Measurements from ENCODE around the gene FOXRED2.
"Not testable (repeated sequence)": the region's sequence is repeated elsewhere in the genome, so short reads cannot be mapped to it uniquely, and the experiment has no call there.

Gene FOXRED2

DNA sequence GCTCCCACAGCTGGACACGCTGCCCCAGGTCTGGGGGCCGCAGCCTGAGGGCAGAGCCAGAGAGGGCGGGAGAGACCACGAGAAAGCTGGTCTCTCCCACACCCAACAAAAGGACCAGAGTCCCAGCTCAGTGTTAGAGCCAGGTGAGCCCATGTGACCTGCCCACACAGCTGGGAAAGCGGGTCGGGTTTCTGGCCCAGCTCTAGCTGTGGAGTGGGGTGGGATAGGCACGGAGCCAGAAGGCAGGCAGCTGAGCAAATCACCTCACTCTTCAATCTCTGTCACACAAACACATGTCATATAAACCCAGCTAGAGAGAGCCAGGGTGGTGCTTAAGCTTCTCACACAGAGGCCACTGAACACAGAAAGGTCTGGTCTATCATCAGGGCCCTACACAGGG lies 29.9 kb upstream of the FOXRED2 start:
- TF ChIP-seq, protein P1, sequence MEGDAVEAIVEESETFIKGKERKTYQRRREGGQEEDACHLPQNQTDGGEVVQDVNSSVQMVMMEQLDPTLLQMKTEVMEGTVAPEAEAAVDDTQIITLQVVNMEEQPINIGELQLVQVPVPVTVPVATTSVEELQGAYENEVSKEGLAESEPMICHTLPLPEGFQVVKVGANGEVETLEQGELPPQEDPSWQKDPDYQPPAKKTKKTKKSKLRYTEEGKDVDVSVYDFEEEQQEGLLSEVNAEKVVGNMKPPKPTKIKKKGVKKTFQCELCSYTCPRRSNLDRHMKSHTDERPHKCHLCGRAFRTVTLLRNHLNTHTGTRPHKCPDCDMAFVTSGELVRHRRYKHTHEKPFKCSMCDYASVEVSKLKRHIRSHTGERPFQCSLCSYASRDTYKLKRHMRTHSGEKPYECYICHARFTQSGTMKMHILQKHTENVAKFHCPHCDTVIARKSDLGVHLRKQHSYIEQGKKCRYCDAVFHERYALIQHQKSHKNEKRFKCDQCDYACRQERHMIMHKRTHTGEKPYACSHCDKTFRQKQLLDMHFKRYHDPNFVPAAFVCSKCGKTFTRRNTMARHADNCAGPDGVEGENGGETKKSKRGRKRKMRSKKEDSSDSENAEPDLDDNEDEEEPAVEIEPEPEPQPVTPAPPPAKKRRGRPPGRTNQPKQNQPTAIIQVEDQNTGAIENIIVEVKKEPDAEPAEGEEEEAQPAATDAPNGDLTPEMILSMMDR (IDR thresholded peaks at IDR 0.05): no peak
- Histone ChIP-seq H3K27ac (no peak overlapping the region), H3K4me3 (no peak overlapping the region)
- DNase-seq (ENCODE audit: low spot score): no peak

DNA sequence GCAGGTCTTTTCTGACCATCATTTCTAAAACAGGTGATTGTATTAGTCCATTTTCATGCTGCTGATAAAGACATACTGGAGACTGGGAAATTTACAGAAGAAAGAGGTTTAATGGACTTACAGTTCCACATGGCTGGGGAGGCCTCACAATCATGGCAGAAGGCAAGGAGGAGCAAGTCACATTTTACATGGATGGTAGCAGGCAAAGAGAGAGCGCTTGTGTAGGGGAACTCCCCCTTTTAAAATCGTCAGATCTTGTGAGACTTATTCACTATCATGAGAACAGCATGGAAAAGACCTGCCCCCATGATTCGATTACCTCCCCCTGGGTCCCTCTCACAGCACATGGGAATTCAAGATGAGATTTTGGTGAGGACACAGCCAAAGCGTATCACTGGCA lies 26.5 kb upstream of the FOXRED2 start:
- not testable (repeated sequence) for H3K4me3 ChIP-seq; DNase-seq (ENCODE audit: low spot score); H3K27ac ChIP-seq

DNA sequence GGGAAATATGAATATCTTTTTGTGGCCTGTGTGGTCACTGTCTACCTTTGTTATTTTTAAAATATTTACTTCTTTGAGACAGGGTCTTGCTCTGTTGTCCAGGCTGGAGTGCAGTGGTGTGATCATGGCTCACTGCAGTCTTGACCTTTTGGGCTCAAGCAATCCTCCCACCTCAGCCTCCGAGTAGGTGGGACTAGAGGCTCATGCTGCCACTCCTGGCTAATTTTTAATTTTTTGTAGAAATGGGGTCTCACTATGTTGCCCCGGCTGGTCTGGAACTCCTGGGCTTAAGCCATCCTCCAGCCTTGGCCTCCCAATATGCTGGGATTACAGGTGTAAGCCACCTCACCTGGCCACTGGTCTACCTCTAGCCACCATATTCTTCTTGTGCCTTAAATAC lies 25.6 kb upstream of the FOXRED2 start:
- Histone ChIP-seq H3K4me3 (no peak overlapping the region), H3K27ac (no peak overlapping the region)
- TF ChIP-seq, protein P1 (IDR thresholded peaks at IDR 0.05): no peak
- no peak for DNase-seq (ENCODE audit: low spot score)

DNA sequence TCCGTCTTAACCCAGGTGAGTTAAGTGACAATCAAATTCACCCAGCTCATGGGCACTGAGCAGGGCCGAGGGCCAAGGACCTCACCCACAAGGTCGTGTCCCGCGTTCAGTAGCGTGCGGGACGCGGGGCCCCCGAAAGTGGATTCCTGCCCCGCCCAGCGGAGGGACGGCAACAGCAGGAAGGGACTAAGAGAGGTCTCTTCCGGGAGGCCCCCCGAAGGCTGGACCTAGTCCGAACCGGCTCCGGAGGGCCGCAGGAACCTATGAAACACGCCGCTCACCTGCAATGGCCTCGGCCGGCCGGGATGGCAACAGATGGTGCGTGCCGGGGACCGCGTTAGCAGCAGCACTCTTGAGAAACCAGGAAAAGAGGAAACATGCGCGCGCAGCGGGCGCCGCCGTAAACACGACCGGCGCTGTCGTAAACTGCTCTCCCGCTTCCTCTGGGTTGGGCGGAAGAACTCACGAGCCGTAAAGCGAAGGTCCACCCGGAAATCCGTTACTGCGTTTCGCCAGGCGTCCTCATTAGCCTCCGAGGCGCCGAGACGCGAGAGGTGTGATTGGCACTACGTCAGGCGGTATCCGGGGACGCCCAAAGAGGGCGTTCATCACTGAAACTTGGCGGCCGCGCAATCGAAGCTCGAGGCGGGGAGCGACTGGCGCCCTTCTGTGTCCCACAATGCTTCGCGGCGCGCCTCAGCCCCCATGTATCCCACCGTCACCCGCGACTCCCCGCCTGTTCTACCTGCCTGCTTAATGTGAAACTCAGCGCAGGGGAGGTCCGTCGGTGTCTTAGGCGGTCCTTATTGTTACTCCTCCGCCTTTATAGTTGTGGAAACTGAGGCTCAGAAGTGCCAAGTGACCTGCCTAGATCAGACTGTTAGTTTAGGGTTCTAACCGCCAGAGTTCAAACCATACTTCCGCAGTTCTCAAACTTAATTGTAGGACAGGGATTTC lies 22.2 kb upstream of the FOXRED2 start, which contains the start of gene EIF3D:
Gene EIF3D (minus strand): TSS at position 372 of the 957 bp plus-strand sequence. CDS start 3,045 bp downstream, outside the sequence.
- Histone ChIP-seq H3K4me3 (peak within 1 kb of the TSS; percentile 79), H3K27ac (peak within 1 kb of the TSS; percentile 89 to 93)
- DNase-seq (ENCODE audit: low spot score): peak; percentile 98
- TF ChIP-seq, protein P1 (IDR thresholded peaks at IDR 0.05): no peak

DNA sequence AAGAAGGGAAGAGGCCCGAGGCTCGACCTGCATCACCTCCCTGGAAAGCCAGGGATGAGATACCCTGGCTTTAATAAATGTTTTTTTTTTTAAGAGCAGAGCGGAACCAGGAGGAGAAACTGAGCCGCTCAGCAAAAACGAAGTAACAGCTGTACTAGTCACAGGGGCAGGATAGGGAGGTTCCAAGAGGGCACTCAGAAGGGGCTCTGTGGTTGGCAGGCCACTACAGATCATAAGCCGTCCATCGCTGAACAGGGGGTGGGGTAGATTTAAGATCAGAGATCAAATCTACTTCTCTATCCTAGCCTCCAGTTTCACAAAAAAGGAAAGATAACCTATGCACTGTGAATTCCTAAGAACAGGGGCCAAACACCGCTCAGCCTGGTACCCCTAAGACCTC lies 21.5 kb upstream of the FOXRED2 start:
- Histone ChIP-seq H3K27ac (peak overlapping the region; percentile 89 to 93), H3K4me3 (peak overlapping the region; percentile 79)
- TF ChIP-seq, protein P1 (IDR thresholded peaks at IDR 0.05): no peak
- DNase-seq (ENCODE audit: low spot score): no peak

DNA sequence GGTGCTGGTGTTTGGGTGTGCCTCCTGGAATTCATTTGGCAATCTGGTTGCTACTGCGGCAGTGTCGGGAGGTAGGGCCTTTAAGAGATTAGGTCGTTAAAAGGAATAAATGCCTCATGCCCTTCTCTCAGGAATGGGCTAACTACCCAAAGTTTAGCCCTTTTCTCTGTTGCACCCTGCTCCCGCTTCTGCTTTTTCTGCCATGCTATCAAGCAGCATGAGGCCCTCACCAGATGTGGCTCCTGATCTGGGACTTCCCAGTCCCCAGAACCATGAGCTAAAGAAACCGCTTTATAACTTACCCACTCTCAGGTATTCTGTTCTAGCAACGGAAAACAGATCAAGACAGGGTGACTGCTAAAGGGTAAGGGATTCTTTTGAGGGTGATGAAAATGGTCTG lies 15.8 kb upstream of the FOXRED2 start:
- H3K27ac ChIP-seq: no peak overlapping the region
- TF ChIP-seq, protein P1 (IDR thresholded peaks at IDR 0.05): no peak

DNA sequence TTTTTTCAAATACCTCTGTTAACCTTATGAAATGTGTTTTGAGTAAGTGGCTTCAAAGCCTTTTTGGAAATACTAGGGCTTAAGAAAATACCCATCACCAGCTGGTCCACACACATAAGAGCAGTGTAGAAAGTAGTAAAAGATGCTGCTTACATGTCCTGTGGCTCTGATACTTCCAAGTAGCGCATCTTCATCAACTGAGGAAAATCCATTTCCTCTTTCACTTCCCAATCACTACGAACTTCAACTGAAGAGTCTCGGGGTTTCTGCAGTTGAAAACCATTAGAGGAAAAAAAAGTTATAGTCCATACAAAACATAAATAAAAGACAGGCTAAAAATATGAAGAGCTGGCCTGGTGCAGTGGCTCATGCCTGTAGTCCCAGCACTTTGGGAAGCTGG lies 13.6 kb upstream of the FOXRED2 start:
- TF ChIP-seq, protein P1 (IDR thresholded peaks at IDR 0.05): no peak
- DNase-seq (ENCODE audit: low spot score): no peak
- H3K27ac ChIP-seq: no peak overlapping the region
- no peak overlapping the region for H3K4me3 ChIP-seq

More for the DNA sequence above, 15.8 kb upstream of the FOXRED2 start:
- no peak overlapping the region for H3K4me3 ChIP-seq
- no peak for DNase-seq (ENCODE audit: low spot score)

DNA sequence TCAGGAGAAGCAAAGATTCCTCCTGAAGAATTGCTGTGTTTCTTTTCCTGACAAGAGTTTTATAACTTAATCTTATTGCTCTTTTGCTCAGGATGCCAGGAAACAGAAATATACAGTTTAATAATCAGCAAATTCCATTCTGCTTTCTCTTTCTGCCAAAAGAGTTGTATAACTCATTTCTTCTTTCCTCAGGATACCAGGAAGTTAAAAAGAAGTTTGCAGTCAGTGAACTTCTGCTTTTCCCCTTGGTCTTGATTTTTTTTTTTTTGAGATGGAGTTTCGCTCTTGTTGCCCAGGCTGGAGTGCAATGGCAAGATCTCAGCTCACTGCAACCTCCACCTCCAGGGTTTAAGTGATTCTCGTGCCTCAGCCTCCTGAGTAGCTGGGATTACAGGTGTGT lies 13.1 kb upstream of the FOXRED2 start:
- DNase-seq (ENCODE audit: low spot score); H3K27ac ChIP-seq; H3K4me3 ChIP-seq: not testable (repeated sequence)

All from coronary artery (tissue), 2 donors.